GM06990 (cell line): ENCODE results near the gene SNRPD2.

Experiments
- DNase-seq: peaks from one replicate; pipeline ENCODE4 v3.0.0-alpha.2; 2011; ENCODE audit not compliant: insufficient read length; ENCODE audit errors: extremely low read depth
- H3K27me3 ChIP-seq: replicated peaks from 2 replicates; pipeline ENCODE4 v1.6.0; 2011; ENCODE audit warnings: low read length; ENCODE audit not compliant: control insufficient read depth, insufficient read depth
- H3K36me3 ChIP-seq: 2 replicates; pipeline ENCODE4 v1.5.1; 2011; ENCODE audit warnings: low read length; ENCODE audit not compliant: control insufficient read depth, insufficient read depth
- H3K4me3 ChIP-seq: replicated peaks from 2 replicates; pipeline ENCODE4 v1.5.1; 2011; ENCODE audit warnings: low read depth, mild to moderate bottlenecking, control low read depth, low read length
- CTCF ChIP-seq: IDR thresholded peaks from 2 replicates; pipeline ENCODE4 v1.5.1; 2011; ENCODE audit warnings: low read length, control low read depth, mild to moderate bottlenecking, inconsistent platforms; ENCODE audit not compliant: insufficient read depth, poor library complexity, severe bottlenecking

The SNRPD2 gene

DNA sequence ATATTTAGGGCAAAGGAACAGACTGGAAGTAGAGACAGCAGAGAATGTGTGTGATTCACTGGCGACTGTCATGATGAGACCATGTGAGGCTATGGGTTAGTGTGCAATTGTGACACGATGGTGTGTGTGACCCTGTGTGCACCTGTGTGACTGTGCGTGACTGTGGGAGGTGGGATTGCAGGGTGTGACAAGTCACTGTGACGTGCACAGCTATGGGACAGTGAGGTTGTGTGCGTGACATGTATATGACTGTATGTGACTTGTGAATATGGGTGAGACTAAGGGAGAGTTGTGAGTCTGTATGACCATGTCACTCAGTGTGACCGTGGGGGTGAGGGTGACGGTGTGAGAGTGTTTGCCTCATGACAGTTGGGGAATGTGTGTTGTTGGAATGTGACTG, 27.2 kb downstream of the SNRPD2 start:
- DNase-seq, result no peak
- Histone ChIP-seq H3K4me3 (no peak overlapping the region), H3K27me3 (no peaks in the 10 kb centered on the region), H3K36me3 (no peaks in the 10 kb centered on the region)
- TF ChIP-seq CTCF, result no peak

DNA sequence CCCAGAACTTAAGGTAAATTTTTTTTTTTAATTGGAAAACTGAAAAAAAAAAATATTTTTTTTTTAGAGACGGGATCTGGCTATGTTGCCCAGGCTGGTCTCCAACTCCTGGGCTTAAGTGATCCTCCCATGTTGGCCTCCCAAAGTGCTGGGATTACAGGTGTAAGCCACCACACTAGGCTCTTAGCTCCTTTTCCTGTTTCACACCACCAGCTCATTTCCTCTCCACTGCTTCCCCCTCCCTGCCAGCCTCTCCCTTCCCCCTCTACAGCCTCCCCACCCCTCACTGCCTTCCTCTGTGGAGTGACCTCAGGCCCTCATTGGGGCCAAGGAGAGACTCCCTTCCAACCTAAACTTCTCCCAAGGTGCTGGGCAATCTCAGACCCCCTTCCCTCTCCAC, 28.0 kb downstream of the SNRPD2 start:
- TF ChIP-seq CTCF, result no peak
- Histone ChIP-seq H3K27me3 (no peaks in the 10 kb centered on the region), H3K4me3 (no peak overlapping the region), H3K36me3 (no peaks in the 10 kb centered on the region)
- no peak for DNase-seq

GRCh38 chr19:45660636-45661035, 31.1 kb downstream of the SNRPD2 start:
- H3K27me3 ChIP-seq, result no peaks in the 10 kb centered on the region
- no peak for TF ChIP-seq CTCF
- DNase-seq, result no peak
- H3K36me3 ChIP-seq, result no peaks in the 10 kb centered on the region
- no peak overlapping the region for H3K4me3 ChIP-seq

DNA sequence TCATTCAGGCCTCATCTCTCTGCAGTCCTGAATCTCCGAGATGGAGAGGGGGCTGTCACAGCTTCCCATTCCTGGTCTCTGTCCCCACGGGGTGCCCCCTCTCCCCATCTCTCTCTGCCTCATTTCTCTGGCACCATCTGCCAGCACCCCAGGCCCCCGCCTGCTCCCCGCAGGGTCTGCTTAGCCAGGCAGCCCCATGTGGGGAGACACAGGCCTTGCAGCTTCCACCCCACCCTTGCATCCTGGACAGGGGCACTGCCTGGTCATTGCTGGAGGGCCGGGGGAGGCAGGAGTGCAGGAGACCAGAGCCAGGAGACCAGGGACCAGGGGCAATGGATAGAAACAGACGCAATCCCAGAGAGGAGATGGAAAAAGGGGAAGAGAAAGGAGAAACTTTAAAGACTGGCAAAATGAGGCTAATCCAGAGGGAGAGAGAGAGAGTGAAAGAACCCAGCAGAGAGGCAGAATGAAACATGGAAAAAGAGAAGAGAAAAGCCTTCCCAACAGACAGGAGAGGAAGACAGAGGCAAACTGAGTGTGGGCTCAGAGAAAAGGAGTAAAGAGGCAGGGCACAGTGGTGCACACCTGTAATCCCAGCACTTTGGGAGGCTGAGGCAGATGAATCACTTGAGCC, 32.5 kb downstream of the SNRPD2 start:
- no peaks in the 10 kb centered on the region for H3K36me3 ChIP-seq

GRCh38 chr19:45657520-45658167, 34.1 kb downstream of the SNRPD2 start:
- H3K4me3 ChIP-seq, result no peak overlapping the region
- no peaks in the 10 kb centered on the region for H3K36me3 ChIP-seq
- no peaks in the 10 kb centered on the region for H3K27me3 ChIP-seq
- no peak for DNase-seq
- TF ChIP-seq CTCF, result no peak

More for the DNA sequence above, 32.5 kb downstream of the SNRPD2 start:
- no peaks in the 10 kb centered on the region for H3K27me3 ChIP-seq
- no peak for TF ChIP-seq CTCF
- no peak for DNase-seq
- no peak overlapping the region for H3K4me3 ChIP-seq
